ENCODE measurements around the gene ANGPTL3. TPM values are rescaled to one million over a fixed set of nuclear protein-coding genes. Genes with fewer than 3 reads are reported as not detected.

The ANGPTL3 gene
- total and polyA plus RNA-seq, 2 of the 13 experiments (the other 11 are each of a cell fraction or from before 2014, with no cell fraction given): 0.40 to 0.51 TPM

GRCh38 chr1:62608905-62609304, 11.6 kb downstream of the ANGPTL3 start (continued):
- TF ChIP-seq ZNF224 (CRISPR knock-in tag; IDR thresholded peaks at IDR 0.05) (no peak), SOX5 (CRISPR knock-in tag; IDR thresholded peaks at IDR 0.05; ENCODE audit: borderline replicate concordance) (peak; percentile 42; the same call in 1 of the 2 replicates), RAD21 (CRISPR knock-in tag; IDR thresholded peaks at IDR 0.05) (no peak), CBX1 (IDR thresholded peaks at IDR 0.05; ENCODE audit: low read depth) (no peak), ZNF232 (CRISPR knock-in tag; IDR thresholded peaks at IDR 0.05; ENCODE audit: borderline replicate concordance) (no peak), ZNF816 (CRISPR knock-in tag; IDR thresholded peaks at IDR 0.05; ENCODE audit: borderline replicate concordance) (no peak), NPAS2 (CRISPR knock-in tag; IDR thresholded peaks at IDR 0.05; ENCODE audit: borderline replicate concordance) (no peak), ARID5B (CRISPR knock-in tag; IDR thresholded peaks at IDR 0.05) (peak; percentile 73), ISL2 (CRISPR knock-in tag; IDR thresholded peaks at IDR 0.05) (0 out of 2 replicates have a peak, but pooled peaks have one; percentile 17), ZFP36L2 (CRISPR knock-in tag; IDR thresholded peaks at IDR 0.05) (no peak), SETDB1 (CRISPR knock-in tag; IDR thresholded peaks at IDR 0.05; ENCODE audit: borderline replicate concordance) (no peak), ZNF343 (CRISPR knock-in tag; IDR thresholded peaks at IDR 0.05) (no peak), NCOA5 (CRISPR knock-in tag; IDR thresholded peaks at IDR 0.05) (no peak), HNF4G (IDR thresholded peaks at IDR 0.05; ENCODE audit: borderline replicate concordance, low read depth, low read length) (peak; percentile 84), HNF4G (CRISPR knock-in tag; IDR thresholded peaks at IDR 0.05; ENCODE audit: borderline replicate concordance, low read depth) (no peak), ZNF501 (CRISPR knock-in tag; IDR thresholded peaks at IDR 0.05) (no peak), CENPBD1 (CRISPR knock-in tag; IDR thresholded peaks at IDR 0.05; ENCODE audit: borderline replicate concordance, low read depth) (no peak), SIX4 (CRISPR knock-in tag; IDR thresholded peaks at IDR 0.05) (0 out of 2 replicates have a peak, but pooled peaks have one; percentile 14), HNRNPH1 (optimal IDR thresholded peaks at IDR 0.05; ENCODE audit: low read depth, low read length) (no peak), ZNF318 (CRISPR knock-in tag; IDR thresholded peaks at IDR 0.05) (no peak)
